Germinal center (tissue), 1 donor: Measurements from ENCODE around the gene CPN2.
A peak's percentile ranks its signal among the peaks of the same experiment; 100 is the strongest.

Experiments
- DNase-seq: peaks from one replicate; pipeline ENCODE4 v3.0.0; 2012; ENCODE audit warnings: mixed read lengths, low spot score

The CPN2 gene

GRCh38 chr3:194351952-194352536 is 916 bp upstream of the CPN2 start:
- DNase-seq: no peak

DNA sequence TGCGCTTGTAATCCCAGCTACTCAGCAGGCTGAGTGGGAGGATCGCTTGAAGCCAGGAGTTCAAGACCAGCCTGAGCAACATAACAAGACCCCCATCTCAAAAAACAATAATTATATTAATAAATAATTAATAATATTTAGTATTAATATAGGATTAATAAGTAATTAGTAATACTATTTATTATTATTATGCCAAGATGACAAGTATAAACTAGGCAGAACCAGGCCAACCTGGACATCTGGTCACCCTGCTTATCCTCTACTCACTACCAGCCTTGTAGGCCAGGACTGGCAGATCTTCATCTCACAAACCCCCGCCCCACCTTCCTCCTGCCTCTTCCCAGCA is 429 bp downstream of the CPN2 start:
- DNase-seq: no peak

- DNase-seq: no peak
These were observed 2.8 kb downstream of the CPN2 start for GRCh38 chr3:194348354-194348753.

DNA sequence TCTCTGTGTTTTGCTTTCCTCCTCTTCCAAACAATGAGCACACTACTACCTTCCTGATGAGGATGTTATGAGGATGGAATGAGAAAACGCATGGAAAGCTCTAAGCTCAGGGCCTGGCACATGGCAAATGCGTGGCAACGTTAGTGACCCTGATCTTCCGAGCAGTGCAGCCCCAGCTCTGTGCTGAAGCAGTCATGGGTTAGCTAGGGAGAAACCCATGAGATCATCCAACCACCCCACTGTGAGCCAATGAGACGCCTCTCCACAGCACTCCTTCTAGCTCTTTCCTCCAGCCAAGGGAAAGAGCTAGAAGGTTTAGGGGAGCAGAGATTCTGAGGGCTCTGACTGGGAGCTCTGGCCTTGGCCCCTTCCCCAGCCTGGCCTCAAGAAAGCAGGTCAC is 4.5 kb downstream of the CPN2 start:
- DNase-seq: no peak

DNA sequence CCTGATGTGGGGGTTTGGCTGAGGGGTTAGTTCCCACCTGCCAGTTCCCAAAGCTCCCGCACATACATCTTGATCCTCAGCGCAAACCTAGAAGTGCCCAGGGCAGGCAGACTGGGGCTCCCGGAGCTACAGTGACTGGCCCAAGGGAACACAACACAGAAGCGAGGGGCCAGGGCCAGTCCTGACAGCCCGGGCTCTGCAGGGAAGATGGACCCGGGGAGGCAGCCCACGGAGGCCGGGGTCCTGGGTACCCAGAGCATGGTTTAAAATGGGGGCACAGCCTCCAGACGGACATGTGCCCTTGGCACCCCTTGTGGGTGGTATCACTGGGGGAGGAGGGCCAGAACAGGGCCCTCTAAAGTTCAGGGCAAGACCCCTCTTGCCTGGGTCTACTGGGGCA is 5.1 kb downstream of the CPN2 start:
- DNase-seq: no peak

GRCh38 chr3:194344012-194344411 is 7.1 kb downstream of the CPN2 start:
- peak; percentile 85 for DNase-seq

GRCh38 chr3:194343561-194343893 is 7.6 kb downstream of the CPN2 start:
- no peak for DNase-seq

- DNase-seq: no peak
These were observed 8.1 kb downstream of the CPN2 start for GRCh38 chr3:194342861-194343560.

DNA sequence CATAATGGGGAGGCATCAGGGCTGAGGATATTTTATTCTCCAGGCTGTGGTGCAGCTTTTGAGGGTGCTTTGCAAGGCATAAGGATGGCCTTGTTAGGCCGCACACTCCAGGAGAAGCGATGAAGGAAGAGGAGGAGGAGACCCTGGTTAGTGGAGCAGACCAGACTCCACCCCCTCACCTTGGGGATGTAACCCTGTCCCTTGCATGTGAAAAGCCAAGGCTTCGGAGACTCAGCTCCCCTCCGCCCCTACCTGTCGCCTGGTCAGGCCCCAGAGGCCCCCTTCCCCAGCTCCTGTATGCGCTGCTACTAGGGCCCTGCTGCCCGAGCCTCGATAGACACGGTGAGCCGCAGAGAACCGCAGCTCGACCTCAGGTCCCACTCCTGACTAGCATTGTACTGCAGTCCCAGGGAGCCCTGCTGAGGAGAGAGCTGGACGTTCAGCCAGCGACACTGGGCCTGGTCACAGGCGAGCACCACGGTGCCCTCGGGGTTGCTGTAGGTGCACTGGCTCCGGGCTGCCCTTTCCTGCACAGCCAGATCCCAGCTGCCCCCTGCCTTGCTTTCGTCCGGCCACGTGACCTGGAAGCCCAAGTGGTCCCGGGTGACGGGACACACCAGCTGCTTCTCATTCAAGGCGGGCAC is 10.2 kb downstream of the CPN2 start:
- no peak for DNase-seq

- no peak for DNase-seq
These were observed 11.3 kb downstream of the CPN2 start for GRCh38 chr3:194339840-194340239.

GRCh38 chr3:194339356-194339755 is 11.8 kb downstream of the CPN2 start:
- no peak for DNase-seq

- DNase-seq: no peak
These were observed 13.0 kb downstream of the CPN2 start for GRCh38 chr3:194337965-194338753.

GRCh38 chr3:194336601-194337355 is 14.3 kb downstream of the CPN2 start:
- DNase-seq: no peak

DNA sequence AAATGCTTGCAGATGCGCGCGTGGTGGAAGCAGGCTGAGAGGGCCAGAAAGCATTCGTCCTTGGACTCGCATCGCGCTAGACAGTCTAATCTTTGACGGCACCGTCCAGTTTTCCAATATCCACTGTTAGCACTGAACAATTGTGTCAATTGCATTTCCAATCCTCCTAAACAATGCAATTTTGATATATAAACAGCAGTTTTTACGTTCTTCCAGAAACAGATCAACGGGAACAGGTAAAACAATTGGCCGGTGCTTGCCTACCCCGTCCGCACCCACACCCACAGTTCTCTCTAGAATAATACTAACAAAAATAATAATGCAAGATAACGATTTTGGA is 17.2 kb downstream of the CPN2 start:
- no peak for DNase-seq

DNA sequence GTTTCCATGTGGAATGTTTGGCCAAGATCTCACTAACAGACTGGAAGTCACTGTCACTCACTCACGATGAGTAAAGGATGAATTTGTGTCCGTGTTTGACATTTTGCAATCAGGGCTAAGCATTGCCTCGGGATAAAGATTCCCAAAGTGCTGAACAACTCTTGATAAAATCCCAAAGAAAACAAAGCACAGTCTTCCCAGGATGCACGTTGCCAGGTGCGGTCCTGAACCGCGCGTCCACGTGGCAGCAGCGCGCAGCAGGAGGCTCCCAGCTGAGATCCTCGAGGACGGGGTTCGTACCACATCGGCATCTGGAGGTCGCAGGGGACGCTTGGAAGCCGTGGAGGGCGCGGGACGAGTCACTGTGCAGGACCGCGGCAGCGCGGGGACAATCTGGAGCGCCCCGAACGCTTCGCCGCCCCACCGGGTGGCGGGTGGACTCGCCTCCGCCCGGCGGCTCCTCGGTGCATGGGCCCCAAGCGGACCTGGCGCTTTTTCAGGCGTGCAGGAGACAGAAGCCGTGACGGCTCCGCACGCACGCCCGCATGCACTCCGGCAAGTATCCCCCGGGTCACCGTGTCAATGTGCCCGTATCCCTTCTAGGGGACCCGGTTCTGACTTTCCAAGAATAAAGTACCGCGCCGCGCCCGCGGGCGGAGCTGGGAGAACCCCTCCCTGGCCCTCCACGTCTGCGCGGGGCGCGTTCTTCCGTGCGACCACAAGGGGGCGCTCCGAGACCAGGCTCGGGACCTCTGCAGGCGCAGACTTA is 17.7 kb downstream of the CPN2 start:
- peak; percentile 77 for DNase-seq

DNA sequence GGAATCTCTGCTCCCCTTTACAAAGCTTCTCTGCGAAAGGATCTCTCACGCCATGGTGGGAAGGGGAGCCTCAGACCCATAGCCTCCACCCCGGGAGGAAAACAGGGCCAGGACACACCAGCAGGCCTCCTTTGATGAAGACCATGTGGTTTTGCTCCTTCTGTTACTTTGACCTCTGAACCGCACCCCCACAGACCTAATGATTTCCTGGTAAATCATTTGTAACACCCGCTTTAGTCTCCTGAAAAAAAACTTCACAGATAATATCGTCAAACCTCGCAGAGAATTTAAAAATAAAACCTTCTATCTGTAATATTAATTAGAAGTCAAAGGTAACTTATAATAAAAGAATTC is 18.3 kb downstream of the CPN2 start:
- DNase-seq: no peak

DNA sequence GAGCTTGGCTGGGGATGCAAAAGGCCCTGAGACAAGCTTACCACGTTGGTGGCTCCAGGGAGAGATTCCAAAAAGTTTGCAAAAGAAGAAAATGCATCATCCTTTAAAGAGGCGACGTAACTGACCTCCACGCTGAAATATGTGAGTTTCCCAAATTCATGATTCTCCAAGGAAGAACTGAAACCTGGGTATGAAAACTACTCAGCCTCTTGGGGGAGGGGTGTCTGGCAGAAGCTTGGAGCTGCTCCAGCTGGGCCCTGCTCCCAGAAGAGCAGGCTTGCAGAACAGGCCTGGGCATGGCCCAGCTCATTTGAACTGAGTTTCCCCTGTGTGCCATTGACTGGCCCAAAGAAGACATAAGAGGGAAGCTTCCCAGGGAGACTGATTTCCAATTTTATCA is 20.5 kb downstream of the CPN2 start:
- no peak for DNase-seq

GRCh38 chr3:194330160-194330559 is 21.0 kb downstream of the CPN2 start:
- no peak for DNase-seq

DNA sequence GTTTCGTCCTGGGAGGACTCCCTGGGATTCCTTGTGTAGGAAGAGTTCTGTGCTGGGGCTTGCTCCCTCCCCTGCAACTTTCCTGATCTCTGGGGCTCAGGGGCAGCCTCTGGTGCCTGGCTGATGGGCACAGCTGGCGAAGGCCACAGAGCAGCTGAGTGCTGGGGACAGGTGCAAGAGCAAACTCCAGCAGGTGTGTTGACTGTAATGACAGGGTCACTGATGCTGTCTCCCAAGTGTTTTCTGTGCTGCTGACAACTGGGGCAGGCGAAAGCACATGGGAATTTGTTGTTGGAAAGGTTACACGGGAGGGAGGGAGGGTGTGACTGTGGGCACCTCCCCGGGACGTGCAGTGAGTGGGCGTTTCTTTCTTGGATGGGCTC is 21.6 kb downstream of the CPN2 start:
- no peak for DNase-seq

DNA sequence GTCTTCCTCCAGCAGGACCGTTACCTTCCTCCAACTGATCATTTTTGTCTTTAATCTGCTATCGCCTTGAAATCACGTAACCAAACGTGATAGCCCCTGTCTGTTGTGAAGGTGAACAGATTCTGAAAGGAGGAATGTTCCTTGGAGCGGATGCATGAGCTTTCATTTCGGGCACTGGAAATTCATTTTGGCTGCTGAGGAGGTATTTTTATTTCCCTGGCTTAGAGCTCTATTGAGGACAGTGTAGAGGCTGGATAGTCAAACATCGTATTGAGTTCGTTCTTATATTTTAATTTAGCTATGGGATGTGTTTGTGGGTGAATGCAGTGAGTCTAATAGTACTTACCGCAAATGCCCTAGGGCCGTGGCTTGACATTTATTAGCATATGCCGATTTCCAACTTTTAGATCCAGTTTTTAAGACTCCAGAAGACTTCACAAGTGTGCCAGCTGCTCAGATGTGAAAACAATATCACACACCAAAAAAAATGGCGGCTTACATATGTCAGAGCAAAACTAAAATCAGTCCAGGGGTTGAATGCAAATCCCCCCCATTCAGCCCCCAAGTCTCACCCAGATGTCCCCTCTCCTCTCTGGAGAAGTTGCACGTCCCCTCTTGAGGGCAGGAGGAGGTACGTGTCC is 22.1 kb downstream of the CPN2 start:
- no peak for DNase-seq

GRCh38 chr3:194328053-194328657 is 23.0 kb downstream of the CPN2 start:
- DNase-seq: no peak
